ENCODE measurements around the gene ZPR1. TPM values are rescaled to one million over a fixed set of nuclear protein-coding genes. Genes with fewer than 3 reads are reported as not detected.
A peak's percentile ranks its signal among the peaks of the same experiment; 100 is the strongest.
"Not testable (repeated sequence)": the region's sequence is repeated elsewhere in the genome, so short reads cannot be mapped to it uniquely, and the experiment has no call there.

Gene ZPR1
- 22.9 and 29.4 TPM in 2 replicates for total RNA-seq

- peak within 1 kb of the TSS; percentile 90 for H3K4me3 ChIP-seq (ENCODE audit: low read depth, low read length)
- no peak for TF ChIP-seq CTCF (IDR thresholded peaks at IDR 0.05; ENCODE audit: insufficient read depth, low read depth, low read length)
- peak; percentile 71 for DNase-seq (ENCODE audit: low read depth)
Measured at GRCh38 chr11:116787786-116788486, at the start of gene ZPR1. TSS of gene ZPR1 (minus strand) at chr11:116788023. CDS start at chr11:116787990, 33 bp downstream.

- TF ChIP-seq CTCF (IDR thresholded peaks at IDR 0.05; ENCODE audit: insufficient read depth, low read depth, low read length) = no peak
- no peak for DNase-seq (ENCODE audit: low read depth)
- H3K4me3 ChIP-seq (ENCODE audit: low read depth, low read length) = no peak overlapping the region
Measured at GRCh38 chr11:116836632-116836991, 48.8 kb upstream of the ZPR1 start.

GRCh38 chr11:116835791-116836631 lies 48.2 kb upstream of the ZPR1 start:
- TF ChIP-seq CTCF (IDR thresholded peaks at IDR 0.05; ENCODE audit: insufficient read depth, low read depth, low read length) = peak; percentile 62
- H3K4me3 ChIP-seq (ENCODE audit: low read depth, low read length) = peak overlapping the region; percentile 48
- peak; percentile 87 for DNase-seq (ENCODE audit: low read depth)

GRCh38 chr11:116835042-116835772 lies 47.4 kb upstream of the ZPR1 start:
- no peak for TF ChIP-seq CTCF (IDR thresholded peaks at IDR 0.05; ENCODE audit: insufficient read depth, low read depth, low read length)
- H3K4me3 ChIP-seq (ENCODE audit: low read depth, low read length) = peak overlapping the region; percentile 48
- DNase-seq (ENCODE audit: low read depth) = no peak

GRCh38 chr11:116834535-116835041 lies 46.8 kb upstream of the ZPR1 start:
- not testable (repeated sequence) for DNase-seq (ENCODE audit: low read depth)

GRCh38 chr11:116833816-116834534 lies 46.2 kb upstream of the ZPR1 start:
- DNase-seq (ENCODE audit: low read depth) = no peak
- H3K4me3 ChIP-seq (ENCODE audit: low read depth, low read length) = no peak overlapping the region
- no peak for TF ChIP-seq CTCF (IDR thresholded peaks at IDR 0.05; ENCODE audit: insufficient read depth, low read depth, low read length)

More at GRCh38 chr11:116834535-116835041, 46.8 kb upstream of the ZPR1 start:
- not testable (repeated sequence) for H3K4me3 ChIP-seq (ENCODE audit: low read depth, low read length)
